AG08396 (cell line): ENCODE data around the gene POLR2I.
"Not testable (repeated sequence)": the region's sequence is repeated elsewhere in the genome, so short reads cannot be mapped to it uniquely, and the experiment has no call there.

ENCODE experiments used
- DNase-seq: peaks from one replicate; pipeline ENCODE4 v3.0.0; 2012; ENCODE audit warnings: low spot score, mixed read lengths

POLR2I gene

DNA sequence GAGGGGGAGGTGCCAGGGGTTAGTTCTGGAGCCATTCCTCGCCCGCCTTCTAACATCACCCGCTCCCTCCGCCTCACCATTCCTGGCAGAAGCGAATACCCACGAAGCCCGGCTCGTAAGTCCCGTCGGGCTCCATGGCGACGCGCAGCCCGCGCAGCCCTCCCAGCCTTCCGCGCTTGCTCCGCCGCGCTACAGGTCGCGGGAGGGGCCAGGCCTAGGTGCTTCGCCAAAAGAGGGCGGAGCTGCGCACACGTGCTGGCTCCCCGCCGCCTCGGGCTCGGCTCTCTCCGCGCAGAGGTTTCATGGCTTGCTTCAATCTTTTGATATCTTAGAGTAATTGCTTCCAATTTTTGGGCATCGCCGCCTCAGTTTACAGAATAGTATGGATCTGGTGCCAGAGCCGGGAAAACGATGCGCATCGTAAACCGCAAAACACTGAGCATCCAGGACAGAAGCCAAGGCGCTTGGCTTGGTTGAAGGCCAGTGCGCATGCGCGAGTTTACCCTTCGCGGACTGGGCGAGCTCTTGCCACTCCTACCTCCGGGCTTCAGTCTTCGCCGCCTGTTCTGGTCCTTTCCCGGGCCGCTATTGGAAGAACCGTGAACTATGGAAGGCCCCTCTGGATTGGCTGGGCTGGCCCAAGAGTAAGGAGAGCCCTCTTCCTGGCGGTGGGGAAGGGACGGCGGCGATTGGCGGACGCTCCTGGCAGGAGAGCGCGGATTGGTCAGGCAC, at the start of gene POLR2I:
Gene POLR2I, minus strand, starts transcription at position 155 of the 732 bp plus-strand sequence. Its CDS starts 19 bp downstream, at position 136.
- DNase-seq: peak; percentile 99

DNA sequence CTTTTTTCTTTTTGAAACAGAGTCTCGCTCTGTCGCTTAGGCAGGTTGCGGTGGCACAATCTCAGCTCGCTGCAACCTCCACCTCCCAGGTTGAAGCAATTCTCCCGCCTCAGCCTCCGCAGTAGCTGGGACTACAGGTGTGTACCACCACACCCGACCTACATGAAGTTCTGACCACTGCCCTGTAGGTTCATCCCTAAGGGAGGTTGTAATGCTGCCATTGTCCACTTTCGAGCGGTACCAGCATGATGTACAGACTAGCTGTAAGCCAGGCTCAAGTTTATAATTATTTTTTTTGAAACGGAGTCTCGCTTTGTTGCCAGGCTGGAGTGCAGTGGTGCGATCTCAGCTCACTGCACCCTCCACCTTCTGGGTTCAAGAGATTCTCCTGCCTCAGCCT, 49.1 kb upstream of the POLR2I start:
- no peak for DNase-seq

DNA sequence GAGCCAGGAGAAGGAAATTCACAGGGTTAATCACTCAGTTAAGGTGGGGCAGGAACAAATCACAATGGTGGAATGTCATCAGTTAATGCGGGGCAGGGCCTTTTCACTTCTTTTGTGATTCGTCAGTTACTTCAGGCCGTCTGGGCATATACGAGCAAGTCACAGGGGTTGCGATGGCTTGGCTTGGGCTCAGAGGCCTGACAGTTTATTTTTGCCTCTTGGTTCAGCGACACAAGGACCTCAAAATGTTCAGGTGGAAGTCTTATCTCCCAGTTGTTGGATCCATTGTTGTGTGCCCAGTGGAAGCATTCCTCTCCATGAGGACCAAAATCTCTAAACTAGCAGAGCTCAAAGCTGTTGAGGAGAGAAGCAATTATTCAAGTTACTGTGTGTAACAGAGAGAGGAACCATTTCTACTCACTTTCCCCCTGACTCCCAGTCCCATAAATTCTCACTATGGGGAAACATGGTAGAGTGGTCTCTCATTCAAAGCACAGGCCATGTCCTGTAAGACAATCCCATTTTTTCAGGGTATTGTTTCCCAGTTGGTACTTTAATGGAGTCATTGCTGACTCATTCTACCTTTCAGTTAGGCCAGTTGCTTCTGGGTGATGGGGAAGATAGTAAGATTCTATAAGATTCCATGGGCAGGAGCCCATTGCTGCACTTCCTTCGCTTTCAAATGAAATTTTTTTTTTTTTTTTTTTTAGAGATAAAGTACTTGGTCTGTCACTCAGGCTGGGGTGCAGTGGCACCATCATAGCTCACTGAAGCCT, 46.3 kb upstream of the POLR2I start:
- no peak for DNase-seq

DNA sequence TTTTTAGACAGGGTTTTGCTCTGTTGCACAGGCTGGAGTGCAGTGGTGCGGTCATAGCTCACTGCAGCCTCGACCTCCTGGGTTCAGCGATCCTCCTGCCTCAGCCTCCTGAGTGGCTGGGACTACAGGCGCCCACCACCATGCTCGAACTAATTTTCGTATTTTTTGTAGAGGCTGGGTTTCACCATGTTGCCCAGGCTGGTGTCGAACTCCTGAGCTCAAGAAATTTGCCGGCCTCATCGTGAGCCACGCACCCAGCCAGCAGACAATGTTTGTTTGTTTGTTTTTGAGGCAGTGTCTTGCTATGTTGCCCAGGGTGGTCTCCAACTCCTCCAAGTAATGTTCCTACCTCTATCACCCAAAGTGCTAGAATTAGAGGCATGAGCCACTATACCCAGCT, 38.5 kb upstream of the POLR2I start:
- no peak for DNase-seq

DNA sequence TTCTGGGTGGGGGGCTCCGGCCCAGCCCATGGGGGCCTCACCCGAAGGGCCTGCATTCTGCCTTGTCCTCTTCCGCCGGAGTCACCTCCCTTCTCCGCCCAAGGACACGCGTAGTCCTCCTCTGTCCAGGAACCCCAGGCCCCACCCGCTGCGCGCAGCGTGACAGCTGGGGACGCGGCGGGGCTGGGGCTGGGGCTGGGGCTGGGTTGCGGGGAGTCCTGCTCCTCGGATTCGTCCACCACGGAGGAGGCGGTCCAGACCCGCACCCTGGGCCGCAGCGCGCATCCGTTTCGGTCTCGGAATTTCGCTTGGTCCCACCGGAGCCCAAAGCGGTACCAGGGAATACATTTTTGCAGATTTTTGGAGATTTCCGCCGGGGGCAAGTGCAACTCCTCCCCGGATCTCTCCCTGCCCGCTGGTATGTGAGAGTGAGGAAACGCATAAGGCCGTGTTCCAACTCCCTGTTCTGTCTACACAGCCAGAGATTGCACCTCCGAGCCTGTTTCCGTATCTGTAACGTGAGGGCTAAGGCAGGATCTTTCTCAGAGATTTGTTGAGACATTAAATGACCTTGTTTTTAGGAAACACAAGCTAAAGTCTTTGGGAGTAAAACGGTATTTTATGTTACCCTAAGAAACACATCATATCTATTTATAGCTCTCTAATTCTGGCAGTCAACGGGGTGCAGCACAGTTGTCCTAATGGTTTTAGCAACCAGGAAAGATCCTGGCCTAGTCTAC, 37.8 kb upstream of the POLR2I start, which contains the start of gene COX7A1:
Gene COX7A1, minus strand, starts transcription at position 96 of the 740 bp plus-strand sequence. Its CDS starts 40 bp downstream, at position 56.
- peak; percentile 82 for DNase-seq

DNA sequence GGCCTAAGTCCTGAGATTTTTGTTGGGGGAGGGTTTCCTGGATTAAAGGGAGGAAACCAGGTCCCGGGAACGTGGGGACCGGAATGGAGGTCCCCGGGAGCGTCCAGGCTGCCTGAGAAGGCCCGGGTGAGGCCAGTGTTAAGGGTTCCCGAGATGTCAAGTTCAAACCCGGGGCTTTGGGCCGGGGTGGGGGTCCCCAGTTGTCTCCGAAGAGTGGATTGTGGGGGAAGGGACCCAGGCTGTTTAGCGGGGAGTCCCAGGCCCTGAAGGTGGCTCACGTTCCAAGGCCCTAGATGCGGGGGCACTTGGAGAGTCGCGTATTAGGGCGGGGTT, 37.3 kb upstream of the POLR2I start:
- peak; percentile 57 for DNase-seq

DNA sequence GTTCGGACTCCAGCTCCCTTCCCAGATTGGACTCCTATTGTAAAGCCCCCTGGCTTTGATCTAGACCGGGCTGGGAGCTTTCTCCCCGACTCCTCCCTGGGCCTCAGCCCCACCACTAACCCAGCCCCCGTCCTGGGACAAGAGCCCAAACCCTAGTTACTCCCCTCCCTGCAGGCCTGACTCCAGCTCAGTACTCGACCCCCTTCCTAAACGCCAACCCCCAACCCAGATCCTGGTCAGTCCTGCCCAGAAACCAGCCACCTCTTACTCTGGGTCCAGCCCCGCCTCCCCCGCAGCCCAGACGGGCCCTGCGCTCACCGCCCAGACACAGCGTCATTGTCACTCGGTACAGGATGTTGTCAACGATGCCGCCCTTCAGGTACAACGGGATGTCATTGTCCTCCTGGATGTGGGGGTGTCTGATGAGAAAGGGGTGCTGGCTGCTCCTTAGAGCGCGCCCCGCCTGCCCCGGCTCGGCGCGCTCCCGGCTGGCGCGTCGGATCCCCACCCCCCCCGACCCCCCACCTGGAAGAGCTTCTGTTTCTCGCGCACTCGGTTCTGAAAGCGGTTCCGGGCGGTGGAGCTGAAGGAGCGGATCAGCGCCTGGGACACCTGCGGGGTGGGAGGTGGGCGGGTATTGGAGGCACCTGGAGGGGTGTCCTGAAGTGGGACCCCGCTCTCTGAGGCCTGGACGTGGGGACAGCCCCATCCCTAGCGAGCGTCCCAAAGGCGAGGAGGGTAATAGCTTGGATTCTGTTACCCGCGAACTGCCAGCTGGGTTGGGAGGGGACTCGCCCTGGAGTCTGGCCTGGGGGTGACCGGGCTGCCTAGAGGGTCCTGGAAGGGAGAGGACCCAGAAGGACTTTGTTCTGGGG, 36.7 kb upstream of the POLR2I start:
- peak; percentile 68 for DNase-seq

DNA sequence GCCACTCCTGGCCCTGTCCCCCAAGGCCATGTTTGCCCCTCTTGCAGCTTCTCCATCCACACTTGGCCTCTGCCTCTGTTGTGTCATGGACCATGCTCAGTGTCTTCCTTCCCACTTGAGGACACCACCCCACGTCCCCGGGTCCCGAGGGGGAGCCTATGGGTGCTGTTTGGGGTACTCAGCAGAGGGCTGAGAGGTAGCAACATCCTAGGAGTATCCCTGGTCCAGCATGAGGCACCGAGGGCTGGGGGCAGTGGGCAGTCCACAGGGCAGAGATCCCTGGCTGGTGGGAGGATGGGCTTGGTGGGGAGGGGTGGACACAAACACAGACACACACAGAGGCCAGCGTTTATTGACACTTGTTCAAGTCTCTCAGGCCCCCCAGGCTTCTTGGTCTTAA, 35.9 kb upstream of the POLR2I start:
- no peak for DNase-seq

DNA sequence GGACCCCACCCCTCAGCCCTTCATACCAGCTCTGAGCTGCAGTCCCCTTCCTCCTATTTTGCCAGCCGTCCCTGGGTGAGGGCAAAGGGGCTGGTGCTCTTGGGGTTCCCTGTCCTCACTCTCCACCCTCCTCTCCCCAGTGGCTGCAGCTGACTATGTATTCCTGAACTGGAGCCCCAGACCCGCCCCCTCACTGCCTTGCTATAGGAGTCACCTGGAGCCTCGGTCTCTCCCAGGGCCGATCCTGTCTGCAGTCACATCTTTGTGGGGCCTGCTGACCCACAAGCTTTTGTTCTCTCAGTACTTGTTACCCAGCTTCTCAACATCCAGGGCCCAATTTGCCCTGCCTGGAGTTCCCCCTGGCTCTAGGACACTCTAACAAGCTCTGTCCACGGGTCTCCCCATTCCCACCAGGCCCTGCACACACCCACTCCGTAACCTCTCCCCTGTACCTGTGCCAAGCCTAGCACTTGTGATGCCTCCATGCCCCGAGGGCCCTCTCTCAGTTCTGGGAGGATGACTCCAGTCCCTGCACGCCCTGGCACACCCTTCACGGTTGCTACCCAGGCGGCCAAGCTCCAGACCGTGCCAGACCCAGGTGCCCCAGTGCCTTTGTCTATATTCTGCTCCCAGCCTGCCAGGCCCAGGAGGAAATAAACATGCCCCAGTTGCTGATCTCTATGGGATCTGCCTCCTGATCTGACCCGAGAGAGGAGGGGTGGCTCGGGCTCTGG, 35.2 kb upstream of the POLR2I start:
- no peak for DNase-seq

DNA sequence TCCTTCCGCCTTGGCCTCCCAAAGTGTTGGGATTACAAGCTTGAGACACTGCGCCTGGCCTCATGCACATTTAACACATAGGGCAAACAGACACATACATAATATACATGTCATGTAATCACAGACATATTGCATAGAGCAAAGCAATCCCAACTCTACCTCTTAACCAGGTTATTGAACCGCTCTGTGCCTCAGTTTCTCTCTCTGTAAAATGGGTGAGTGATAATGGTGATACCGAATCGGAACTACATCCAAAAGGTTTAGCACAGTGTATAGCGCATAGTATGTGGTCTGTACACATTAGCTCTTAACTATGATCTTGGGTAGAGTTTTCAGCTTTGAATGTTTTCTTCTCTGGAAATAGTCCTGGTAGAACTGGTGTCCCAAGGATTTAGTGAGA, 29.9 kb upstream of the POLR2I start:
- DNase-seq: no peak

DNA sequence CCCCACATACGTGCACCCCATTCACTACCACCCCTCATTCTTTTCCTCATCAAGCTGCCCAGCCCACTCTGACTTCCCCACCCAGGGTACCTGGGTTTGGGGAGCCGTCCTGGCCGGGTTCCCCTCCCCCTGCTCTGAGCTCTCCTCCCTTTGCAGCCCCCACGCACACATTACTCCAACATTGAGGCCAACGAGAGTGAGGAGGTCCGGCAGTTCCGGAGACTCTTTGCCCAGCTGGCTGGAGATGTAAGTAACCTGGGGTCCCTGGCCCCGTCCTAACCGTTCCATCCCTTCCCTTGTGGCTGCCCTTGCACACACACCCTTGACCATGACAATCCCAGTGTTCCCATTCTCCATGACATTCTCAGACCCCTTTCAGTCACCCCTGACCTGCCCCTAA, 27.8 kb upstream of the POLR2I start:
- no peak for DNase-seq

DNA sequence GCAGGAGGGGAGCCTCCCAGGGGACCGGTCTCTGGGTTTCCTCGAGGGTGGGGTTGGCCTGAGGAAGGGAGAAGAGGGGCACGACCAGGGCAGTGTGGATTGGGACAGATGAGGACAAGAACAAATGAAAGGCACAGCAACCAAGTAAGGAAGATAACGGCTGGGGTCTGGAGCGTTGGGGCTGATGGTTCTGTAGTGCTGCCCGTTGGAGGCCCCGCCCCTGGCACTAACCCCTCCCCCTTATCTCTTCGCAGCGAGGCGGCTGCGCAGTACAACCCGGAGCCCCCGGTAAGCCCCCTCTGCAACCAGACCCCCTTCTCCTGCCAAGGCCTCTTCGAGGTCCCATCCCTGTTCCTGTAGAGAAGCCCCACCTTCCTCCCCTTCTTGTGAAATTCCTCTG, 27.4 kb upstream of the POLR2I start:
- no peak for DNase-seq

DNA sequence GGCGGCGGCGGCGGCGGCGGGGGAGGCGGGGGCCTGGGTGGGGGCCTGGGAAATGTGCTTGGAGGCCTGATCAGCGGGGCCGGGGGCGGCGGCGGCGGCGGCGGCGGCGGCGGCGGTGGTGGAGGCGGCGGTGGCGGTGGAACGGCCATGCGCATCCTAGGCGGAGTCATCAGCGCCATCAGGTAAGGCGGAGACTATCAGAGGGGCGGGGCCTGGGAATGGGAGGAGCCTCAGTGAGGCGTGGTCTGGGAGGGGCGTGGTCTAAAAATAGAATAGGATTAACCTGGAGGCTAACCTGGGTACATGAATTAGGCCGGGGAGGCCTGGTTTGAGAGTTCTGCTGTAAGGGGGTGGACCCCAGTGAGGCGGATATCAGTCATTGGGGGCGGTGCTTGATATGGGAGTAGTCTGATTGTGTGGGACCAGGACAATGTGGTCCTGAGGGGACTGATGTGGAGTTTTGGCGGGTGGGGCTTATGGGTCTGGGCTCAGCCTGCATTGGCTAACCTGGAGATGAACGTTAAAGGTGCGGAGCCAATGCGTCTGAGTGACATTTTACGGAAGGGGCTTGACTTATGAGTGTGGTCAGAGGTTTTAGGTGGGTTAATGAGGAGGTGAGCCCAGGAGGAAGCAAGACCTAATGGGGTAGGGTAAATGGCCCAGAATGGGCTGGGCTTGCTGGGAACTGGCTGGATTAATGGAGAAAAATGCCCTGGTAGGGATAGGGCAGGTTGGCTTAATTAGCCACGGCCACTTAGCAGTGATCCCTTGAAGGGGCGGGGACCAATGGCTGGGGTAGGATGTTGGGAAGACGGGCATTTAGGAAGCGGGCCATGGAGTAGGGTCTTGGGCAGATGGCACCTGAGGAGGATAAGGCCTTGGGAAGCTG, 26.6 kb upstream of the POLR2I start:
- DNase-seq: peak; percentile 93

DNA sequence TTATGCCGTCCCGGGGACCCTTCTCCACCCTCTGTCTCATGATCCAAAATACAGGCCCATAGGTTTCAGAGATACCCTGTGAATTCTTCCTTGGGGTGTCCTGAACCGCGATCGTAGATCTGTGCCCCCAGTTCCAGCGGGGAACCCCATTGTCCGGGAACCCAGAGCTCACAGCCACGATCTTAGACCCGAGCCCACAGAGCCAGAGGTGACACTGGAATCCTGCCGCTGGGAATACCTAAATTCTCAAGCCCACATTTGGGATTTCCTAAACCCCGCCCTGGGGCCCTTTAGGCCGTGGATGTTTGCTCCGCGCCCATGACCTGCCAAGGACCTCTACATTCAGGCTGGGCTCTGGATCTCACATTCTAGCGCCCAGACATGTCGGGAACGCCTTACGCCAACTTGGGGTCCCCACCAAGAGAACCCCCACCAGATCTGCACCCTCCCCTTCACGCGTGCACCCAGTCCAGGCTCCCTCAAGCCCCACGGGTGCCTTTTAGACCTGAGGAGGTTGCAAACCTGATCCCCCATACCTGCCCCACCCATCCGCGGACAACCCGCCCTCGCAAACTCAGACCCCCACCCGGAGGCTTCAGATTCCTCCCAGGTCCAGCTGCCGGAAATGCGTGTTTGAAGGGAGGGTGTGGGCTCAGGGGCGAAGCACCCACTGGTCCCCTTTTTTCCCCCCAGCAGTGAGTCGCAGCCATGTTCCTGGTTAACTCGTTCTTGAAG, 25.8 kb upstream of the POLR2I start:
- peak; percentile 49 for DNase-seq

DNA sequence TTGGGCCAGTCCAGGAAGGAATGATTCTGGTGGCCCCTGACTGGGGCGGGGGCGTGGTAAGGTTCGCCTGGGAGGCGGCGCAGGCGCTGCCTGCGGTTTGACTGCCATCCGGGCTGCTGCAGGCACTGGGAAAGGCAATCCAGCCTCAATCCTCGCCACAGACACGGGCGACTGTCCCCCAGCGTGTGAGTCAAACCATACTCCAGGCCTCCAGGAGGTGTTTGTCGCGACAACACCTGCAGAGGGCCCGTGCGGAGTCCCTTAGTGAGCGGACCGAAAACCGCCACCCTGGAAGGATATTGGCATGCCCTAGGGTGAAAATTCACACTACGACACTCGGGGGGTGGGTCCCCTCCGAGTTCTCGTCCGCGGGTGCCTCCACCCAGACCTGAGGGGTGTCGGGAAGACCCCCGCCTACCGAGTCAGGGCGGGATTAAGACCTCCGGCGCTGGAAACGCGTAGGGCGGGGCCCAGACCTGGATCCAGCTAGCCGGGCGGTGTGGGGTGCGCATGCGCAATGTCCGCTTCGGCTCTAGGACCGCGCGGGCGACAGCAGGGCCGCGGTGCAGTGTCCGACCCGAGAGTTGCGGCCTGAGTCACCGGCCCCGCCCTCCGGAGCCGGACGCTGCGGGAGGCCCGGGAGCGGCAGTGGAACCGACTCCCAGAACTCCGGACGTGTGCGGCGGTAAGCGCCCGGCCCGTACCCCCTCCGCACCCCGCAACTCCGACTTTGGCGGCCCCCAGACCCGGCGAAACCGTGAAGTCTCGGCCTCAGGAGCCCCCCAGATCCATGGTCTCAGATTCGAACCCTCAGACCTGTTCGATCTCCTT, 25.0 kb upstream of the POLR2I start, which contains the start of gene CAPNS1:
Gene CAPNS1, plus strand, starts transcription at position 594 of the 831 bp plus-strand sequence. CDS start 946 bp downstream, outside the sequence.
- DNase-seq: peak; percentile 98

DNA sequence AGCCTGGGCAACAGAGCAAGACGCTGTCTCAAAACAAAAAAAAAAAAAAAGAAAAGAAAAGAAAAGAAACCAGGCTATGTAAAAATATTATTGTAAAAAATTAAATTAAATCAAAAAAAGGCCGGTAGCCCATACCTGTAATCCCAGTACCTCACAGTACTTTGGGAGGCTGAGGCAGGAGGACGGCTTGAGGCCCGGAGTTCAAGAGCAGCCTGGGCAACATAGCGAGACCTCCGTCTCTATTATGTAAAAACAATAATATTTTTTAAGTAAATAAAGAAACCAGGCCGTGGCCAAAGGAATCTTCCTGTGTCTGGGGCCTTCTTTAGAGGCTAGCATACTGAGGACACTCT, 24.4 kb upstream of the POLR2I start:
- DNase-seq: no peak

DNA sequence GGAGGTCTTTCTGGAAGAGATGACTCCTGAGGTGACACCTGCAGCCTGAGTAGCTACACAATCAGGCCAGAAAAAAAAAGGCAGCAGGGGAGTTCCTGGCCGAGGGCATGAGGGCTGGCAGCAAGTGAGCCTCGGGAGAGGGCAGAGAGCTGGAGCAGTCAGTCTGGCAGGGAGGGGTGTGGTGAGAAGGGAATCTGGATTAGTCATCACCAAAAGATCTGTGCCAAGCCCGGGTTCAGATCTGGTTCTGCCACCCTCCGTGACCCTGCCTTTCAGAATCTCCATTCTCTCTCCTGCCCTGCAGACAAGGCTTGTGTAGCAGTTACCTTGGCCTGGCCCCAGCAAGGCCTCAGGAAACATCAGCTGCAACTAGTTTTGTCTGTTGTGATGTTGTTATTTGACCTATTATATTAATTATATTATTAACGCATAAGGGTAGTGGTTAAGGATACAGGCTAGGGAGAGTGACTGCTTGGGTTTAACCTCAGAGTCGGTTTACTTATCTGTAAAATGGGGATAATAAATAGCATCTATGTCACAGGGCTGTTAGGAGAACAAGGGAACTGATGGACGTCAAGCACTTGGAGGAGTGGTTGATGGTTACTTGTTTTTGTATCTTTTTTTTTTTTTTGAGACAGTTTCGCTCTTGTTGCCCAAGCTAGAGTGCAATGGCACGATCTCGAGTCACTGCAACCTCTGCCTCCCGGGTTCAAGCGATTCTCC, 22.4 kb upstream of the POLR2I start:
- DNase-seq: peak; percentile 75

DNA sequence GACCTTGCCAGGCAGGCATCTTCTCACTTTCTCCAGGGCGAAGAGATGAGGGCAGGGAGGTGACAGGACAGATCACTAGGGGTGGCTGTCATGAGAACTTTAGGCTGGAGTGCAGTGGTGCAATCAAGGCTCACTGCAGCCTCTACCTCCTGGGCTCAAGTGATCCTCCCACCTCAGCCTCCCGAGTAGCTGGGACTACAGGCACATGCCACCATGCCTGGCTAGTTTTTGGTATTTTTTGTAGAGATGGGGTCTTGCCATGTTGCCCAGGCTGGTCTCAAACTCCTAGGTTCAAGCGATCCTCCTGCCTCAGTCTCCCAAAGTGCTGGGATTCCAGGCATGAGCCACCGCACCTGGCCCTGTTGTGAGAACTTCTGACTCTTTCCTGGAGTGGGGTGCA, 20.2 kb upstream of the POLR2I start:
- DNase-seq: not testable (repeated sequence)
